ENCODE measurements around the gene ACP4.

DNA sequence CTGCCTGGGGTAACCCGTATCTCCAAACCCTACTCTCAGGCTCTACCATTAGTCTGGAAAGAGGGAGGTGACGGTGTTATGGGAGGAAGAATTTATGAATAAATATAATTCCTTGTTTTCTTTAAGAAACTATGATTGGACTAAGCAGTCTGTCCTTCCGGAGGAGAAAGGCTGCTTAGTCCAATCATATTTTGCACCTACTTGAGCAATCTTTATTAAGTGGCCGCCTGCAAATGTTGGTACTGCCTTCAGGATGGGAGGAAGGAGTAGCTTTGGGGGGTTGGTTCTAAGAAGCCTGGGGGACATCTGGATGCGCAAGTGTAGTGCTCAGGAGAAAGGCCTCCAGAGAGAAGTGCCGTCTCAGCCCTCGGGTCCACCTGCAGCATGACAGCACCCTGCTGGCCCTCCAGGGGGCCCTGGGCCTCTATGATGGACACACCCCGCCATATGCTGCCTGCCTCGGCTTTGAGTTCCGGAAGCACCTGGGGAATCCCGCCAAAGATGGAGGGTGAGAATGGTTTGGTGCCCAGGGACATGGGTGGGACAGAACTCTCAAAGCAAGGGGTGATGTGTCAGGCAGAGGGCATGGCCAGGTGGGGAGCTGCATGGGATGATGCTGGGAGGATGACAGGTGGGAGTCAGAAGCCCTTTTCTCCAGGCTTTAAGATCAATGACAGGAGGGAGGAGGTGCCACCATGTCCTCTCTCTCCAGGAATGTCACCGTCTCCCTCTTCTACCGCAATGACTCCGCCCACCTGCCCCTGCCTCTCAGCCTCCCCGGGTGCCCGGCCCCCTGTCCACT lies 4.1 kb downstream of the ACP4 start:
- TF ChIP-seq, protein P1, sequence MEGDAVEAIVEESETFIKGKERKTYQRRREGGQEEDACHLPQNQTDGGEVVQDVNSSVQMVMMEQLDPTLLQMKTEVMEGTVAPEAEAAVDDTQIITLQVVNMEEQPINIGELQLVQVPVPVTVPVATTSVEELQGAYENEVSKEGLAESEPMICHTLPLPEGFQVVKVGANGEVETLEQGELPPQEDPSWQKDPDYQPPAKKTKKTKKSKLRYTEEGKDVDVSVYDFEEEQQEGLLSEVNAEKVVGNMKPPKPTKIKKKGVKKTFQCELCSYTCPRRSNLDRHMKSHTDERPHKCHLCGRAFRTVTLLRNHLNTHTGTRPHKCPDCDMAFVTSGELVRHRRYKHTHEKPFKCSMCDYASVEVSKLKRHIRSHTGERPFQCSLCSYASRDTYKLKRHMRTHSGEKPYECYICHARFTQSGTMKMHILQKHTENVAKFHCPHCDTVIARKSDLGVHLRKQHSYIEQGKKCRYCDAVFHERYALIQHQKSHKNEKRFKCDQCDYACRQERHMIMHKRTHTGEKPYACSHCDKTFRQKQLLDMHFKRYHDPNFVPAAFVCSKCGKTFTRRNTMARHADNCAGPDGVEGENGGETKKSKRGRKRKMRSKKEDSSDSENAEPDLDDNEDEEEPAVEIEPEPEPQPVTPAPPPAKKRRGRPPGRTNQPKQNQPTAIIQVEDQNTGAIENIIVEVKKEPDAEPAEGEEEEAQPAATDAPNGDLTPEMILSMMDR (IDR thresholded peaks at IDR 0.05 in 4 of 5, conservative IDR thresholded peaks at IDR 0.05 in 1 of 5): no peak
- no peak for TF ChIP-seq POLR2A (IDR thresholded peaks at IDR 0.05)
